GM18951 (cell line): ENCODE measurements around the gene DNAH7.
"Not testable (repeated sequence)": the region's sequence is repeated elsewhere in the genome, so short reads cannot be mapped to it uniquely, and the experiment has no call there.

ENCODE experiments used
- POLR2A ChIP-seq: IDR thresholded peaks from 4 replicates; pipeline ENCODE4 v1.6.1; 2011; ENCODE audit warnings: mild to moderate bottlenecking; ENCODE audit not compliant: insufficient read length, insufficient read depth; ENCODE audit errors: extremely low read depth
- in situ Hi-C: fragments of 300-500 bp; cut with MboI; formaldehyde crosslinking; loops from one replicate; pipeline ENCODE4 v1.12.0; 2022; ENCODE audit warnings: low sequenced_read_pairs, mixed read lengths, inconsistent platforms; ENCODE audit not compliant: unreplicated experiment

DNAH7 gene

GRCh38 chr2:195716466-195716865 lies 352.2 kb downstream of the DNAH7 start:
- no peak for TF ChIP-seq POLR2A
- in situ Hi-C loops = no loop called here

DNA sequence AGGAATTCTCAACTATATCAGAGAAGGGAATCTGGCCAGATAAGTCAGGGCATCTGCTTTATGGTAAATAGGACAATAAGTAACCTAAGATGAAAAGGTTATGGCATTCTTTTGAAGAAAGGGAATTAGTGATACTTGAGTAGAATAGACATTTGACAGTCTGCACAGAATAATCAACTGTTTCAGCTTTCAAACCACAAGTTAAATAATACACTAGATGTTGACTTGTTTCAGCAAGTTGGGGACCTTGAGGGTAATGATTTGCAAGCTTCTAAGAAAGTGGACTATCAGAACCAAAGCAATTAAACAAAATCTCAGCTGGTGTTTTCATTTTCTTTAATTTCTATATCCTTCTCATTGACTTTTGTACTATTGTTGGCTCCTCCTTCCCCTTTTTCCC lies 357.2 kb downstream of the DNAH7 start:
- in situ Hi-C loops = no loop called here

DNA sequence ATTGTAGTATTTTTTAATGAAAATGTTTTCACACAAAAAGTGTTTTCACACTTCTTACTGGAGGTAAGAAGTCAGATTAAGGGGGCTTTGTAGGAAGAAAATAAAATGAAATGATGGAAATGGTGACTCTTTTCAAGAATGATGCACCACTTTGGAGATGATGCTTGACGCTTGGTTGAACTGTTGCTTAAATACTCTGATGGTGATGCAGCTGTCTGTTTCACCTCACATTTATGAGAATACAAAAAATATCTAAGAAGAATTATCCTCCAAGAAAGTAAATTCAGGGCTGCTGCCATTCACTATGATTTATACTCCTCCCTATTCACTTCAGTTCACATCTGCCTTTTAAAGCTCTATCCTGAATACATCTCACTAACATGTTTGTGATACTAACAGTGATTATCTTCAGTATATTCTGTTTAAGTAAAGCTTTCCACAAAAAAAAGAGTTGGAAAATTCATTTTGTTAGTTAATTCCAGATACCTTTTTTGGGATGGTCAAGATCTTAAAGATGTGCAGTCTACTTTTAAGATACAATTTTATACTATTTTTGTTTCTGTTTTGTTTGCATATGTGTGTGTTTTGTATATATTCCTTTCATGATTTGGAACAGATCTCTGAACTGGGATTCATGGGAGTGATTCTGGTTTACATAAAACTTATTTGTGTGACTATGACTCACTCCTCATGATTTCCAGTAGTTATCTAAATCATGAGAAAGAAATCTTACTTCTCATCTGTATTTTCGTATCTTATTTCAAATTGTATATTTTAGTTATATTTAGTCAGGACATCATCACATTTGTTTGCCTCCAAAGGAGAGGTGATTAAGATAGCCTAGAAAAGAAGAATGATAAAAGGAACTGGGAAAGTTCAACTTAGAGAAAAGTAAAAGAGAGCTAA lies 358.5 kb downstream of the DNAH7 start:
- no peak for TF ChIP-seq POLR2A
- in situ Hi-C loops = no loop called here

More for the DNA sequence above, 357.2 kb downstream of the DNAH7 start:
- no peak for TF ChIP-seq POLR2A

DNA sequence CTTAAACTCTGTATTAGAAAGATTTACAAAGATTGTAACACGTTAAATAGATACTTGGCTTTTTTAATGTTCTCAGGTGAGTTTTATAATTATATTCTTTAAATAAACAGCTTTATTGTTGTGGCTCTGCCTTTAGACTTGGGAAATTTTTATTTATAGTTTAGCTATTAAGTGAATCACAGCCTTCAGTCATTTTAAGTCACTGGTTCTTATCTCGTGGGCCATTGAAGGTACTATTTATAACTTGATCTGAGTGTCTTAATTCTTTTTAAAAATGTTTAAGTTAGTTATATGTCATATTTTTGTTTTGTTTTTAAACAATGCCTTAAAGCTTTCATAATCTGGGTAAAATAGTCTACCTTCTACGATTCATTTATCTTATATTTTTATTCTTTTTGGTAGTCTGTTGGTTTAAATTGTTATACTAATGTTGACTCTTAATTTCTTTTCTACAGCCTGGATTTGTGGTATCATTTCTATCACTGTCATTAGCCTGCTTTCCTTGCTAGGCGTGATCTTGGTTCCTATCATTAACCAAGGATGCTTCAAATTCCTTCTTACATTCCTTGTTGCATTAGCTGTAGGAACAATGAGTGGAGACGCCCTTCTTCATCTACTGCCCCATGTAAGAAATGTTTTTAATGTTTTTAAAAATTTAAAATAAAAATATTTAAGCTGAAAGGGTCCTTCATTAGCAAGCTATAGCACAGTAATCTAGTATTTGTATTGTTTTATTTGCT lies 362.3 kb downstream of the DNAH7 start:
- TF ChIP-seq POLR2A = no peak
- in situ Hi-C loops = no loop called here

GRCh38 chr2:195700480-195700879 lies 368.2 kb downstream of the DNAH7 start:
- in situ Hi-C loops = no loop called here
- TF ChIP-seq POLR2A = no peak

GRCh38 chr2:195697681-195698220 lies 370.9 kb downstream of the DNAH7 start:
- TF ChIP-seq POLR2A = no peak
- in situ Hi-C loops = no loop called here

DNA sequence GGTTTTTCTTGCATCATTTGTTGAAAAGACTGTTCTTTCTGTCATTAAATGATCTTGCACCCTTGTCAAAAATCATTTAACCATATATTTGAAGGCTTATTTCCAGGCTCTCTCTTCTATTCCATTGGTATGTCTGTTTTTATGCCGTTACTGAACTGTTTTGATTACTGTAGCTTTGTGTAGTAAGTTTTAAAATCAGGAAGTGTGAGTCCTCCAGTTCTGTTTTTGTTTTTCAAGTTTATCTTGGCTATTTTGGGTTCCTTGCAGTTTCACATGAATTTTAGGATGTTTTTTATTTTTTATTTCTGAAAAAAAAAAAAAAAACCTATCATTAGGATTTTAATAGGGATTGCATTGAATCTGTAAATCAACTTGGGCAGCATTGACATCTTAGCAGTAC lies 372.6 kb downstream of the DNAH7 start:
- TF ChIP-seq POLR2A = no peak
- in situ Hi-C loops = no loop called here

DNA sequence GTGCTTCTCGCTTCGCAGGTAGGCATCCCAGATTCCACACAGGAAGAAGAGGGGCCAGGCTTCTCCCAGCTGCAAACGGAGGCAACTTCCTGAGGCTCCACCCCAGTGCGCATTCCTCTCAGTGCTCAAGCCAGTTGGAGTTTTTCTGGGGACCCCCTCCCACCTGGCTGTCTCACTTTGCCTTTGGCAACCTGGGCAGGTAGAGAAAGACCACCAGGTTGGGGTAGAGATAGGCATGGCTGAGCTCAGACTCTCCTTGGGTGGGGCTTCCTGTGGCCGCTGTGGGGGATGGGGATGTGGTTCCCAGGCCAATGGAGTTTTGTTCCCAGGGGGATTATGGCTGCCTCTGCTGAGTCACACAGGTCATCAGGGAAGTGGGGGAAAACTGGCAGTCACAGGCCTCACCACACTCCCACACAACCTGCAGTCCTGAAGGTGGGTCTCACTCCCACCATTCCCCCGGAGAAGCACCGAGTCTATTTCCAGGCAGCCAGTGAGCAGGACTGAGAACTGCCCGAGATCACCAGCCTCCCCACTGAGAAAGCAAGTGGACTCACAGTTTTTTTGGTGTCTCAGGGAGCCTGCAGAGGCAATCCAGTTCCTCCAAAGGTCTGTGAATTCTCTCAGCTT lies 373.5 kb downstream of the DNAH7 start:
- in situ Hi-C loops = no loop called here
- TF ChIP-seq POLR2A = no peak

DNA sequence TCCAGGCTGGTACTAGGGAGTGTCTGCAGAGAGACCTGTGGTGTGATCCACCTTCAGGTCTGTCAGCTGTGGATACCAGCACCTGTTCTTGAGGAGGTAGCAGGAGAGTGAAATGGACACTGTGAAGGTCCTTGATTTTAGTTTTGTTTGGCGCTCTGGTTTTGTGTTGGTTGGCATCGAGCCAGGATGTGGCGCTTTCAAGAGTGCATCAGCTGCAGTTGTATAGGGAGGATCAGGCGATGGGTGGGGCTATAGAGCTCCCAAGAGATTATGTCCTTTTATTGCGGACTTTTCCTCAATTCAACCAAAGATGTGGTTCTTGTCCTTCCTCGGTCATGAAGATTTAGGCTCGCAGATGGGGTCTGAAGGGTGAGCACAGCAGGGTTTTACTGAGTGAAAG lies 374.1 kb downstream of the DNAH7 start:
- in situ Hi-C loops = no loop called here
- no peak for TF ChIP-seq POLR2A

- in situ Hi-C loops = not testable (repeated sequence)
Measured at GRCh38 chr2:195692531-195692930, 376.1 kb downstream of the DNAH7 start.
